HG02981 (cell line): ENCODE results near the gene OSBPL5.

Experiments
- ATAC-seq: cut with Tn5 transposase; IDR thresholded peaks from one replicate; pipeline ENCODE4 v1.9.1; 2021; ENCODE audit warnings: mild to moderate bottlenecking, moderate library complexity; ENCODE audit not compliant: unreplicated experiment

OSBPL5 gene

DNA sequence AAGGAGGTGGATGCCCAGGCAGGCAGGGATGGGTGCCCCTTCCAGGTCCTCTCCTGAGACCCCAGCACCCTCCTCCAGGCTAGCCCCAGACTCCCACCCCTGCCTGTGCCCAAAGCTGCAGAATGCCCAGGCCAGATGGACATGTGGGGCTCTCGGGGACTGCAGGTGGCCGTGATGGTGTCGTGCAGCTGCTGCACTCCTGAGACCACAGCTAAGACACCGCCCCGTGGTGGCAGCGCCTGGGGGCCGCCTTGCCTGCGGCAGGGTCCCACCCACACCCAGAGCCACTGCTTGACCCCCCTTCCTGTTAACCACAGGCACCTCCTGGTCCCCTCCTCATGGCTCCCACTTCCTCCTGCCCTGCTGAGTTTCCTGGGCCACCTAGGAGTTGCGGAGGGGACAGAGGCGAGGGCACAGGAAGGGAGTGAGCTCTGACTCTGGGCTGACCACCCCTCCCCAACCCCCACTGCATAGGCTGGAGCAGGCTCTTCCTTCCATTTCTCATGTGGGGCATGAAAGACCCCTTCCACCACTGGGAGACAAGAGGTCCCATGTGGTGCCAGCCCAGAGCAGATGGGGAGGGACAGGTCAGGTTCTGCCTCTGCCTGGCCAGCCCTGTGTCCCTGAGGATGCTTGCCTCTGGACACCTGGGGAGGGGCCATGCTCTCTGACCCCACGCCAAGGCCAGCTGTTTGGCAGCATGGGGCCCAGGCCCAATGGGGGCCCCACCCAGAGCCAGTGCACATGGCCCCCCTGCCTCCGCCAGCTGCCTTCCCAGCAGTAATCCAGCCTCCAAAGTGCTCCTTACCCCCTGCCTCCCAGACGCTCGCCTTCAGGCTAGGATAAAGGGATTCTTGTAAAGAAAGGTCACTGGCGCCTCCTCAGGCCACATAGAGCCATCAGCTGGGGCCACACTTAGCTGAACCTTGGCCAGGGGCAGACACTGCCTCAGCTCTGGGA is 29.3 kb downstream of the OSBPL5 start:
- ATAC-seq = no peak

- no peak for ATAC-seq
These were observed 30.2 kb downstream of the OSBPL5 start for GRCh38 chr11:3134651-3135480.

GRCh38 chr11:3134218-3134621 is 30.9 kb downstream of the OSBPL5 start:
- no peak for ATAC-seq

- ATAC-seq = no peak
These were observed 31.6 kb downstream of the OSBPL5 start for GRCh38 chr11:3133261-3134217.

DNA sequence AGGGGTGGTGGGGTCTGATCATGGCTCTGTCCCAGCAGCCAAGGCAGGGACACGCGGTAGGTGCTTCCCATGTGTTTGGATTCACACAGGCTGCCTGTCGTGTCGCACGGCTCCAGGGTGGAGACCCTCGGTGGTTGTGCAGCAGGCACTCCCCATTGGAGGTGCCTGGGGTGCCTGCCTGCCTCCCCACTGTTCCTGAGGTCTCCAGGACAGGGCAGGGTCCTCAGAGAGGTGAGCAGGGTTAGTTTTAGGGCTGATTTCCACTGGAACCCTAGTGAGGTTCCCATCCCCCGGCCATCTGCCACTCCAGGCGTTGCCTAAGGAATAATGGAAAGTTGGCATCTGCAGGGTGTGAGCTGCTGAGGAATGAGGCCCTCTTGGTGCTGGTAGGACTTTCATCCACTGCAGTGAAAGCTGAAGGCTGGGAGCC is 32.3 kb downstream of the OSBPL5 start:
- ATAC-seq = no peak

- ATAC-seq = no peak
These were observed 32.8 kb downstream of the OSBPL5 start for GRCh38 chr11:3132271-3132781.

DNA sequence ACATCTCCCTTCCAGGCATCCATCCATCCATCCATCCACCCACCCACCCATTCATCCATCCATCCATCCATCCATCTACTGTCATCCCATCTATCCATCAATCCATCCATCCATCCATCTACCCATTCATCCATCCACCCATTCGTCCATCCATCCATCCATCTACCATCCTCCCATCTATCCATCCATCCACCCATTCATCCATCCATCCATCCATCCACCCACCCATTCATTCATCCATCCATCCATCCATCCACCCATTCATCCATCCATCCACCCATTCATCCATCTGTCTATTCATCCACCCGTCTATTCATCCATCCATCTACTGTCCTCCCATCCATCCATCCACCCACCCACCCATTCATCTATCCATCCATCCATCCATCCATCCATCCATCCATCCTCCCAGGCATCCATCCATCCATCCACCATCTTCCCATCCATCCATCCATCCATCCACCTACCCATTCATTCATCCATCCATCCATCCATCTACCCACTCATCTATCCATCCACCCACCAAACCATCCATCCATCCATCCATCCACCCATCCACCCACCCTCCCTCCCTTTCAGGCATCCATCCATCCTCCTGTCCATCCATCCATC is 33.7 kb downstream of the OSBPL5 start:
- ATAC-seq = no peak

DNA sequence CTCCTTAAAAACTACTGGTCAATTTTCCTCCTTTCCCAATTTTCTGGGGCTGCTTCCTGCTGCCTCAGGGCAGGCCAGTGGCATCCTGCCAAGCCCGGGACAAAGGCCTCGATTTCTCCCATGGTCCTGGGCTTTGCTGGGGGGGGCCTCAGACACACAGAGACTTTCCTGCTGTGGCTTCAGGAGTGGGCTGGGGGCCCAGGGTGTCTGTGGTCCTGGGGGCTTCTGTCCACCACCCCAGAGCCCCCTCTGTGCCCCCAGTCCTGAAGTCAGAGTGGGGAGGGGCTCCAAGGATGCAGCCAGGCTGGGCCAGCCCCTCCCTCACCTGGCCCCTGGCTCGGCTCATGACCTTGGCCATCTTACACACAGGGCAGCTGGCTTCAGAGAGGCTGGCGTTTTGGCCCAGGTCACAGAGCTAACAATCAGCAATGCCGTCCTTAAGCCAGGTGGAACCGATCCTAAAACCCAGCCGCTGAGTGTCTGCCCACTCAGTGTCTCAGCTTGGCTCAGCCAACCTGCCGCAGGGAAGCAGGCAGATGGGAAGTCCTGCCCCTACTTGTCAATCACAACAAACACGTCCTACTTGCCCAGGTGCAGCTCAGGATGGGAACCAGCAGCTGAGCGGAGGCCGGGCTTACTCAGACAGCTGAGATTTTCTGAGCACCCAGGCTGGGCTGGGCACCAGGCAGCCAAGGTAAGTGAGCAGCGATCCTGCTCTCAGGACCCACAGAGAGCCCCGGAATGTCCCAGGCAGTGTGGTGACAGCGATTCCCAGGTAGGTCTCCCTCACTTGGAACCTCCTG is 34.6 kb downstream of the OSBPL5 start:
- no peak for ATAC-seq

DNA sequence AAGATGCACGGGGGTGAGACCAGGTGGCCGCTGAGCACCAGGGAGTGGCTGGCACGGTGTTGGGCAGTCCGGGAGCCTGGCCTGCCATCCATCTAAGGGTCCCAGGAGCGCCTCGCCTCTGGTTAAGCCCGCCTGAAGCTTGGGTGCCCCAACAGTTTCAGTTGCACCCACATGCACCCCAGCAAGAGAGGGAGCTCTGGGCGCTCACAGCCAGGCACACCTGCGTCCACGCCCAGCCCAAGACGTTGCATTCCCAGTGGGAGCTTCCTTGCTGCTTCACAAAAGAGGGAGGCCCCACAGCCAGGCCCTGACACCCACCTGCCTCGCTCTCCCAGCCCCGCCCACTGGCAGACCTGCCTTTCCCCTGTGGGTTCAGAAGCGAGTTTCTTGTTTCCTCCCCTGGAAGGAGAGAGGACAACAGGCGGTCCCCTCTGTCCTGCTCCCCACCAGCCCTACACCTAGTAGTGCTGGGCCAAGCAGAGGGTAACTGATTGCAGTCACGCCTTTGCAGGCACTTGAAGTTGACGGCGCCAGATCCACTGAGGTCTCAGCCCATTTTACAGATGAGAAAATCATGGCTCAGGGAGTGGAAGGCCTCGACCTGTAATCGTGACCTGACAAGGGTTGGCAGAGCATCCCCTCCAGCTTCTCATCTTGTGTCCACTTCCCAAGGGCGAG is 35.4 kb downstream of the OSBPL5 start:
- no peak for ATAC-seq

DNA sequence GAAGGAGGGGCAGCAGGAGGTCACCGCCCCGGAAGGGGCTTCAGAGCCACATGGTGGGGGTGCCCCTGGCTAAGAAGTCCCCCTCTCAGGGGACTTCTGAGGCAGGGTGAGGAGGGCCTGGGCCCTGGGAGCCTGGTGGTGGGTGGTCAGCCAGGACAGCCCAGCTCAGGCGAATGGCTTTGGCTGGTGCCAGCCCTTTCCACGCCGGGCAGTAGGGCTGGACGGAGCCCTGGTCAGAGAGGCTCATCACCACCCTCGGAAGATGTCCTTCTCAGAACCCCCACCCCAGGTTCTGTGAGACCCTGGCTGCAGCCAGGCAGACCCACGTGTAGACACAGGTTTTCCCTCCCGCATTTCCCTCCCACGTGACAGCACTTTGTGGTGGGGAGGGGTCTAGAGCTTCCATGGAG is 35.9 kb downstream of the OSBPL5 start:
- ATAC-seq = no peak

DNA sequence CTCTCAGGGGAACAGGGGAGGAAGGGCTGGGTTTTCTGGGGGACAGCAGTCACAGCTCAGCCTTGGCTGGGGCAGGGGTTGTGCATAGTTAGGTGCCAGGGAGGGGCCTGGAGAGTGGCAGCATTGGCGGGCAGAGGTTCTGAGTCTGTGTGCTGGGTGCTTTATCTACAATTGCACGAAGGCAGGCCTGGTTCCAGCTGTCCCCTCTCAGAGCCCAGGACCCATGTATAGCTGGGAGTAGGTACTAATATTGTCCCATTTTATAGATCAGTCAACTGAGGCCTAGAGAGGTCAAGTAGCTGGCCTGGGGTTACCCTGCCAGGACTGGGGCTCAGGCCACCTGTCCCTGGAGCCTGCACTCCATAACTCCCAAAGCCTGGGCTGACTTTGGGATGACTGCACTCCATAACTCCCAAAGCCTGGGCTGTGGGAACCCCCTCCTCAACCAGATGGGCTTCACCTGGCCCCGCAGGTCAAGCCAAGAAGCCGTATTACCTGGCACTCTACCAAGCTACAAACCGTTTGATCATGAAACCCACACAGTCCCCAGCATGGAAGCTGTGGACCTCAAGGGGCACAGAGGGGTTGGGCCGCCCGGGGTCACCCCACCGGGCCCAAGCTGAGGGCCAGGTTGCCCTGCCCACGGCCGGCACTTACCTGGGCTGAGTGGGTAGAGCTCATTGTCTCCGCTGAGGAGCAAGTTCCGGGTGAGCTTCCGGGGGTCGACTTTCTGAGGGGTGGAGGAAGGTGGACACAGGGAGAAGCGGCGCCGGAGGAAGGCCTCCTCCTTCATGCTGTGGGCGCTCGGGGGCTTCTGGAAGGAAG is 36.5 kb downstream of the OSBPL5 start:
- no peak for ATAC-seq

- no peak for ATAC-seq
These were observed 37.3 kb downstream of the OSBPL5 start for GRCh38 chr11:3127706-3128355.

GRCh38 chr11:3126901-3127691 is 38.0 kb downstream of the OSBPL5 start:
- no peak for ATAC-seq

DNA sequence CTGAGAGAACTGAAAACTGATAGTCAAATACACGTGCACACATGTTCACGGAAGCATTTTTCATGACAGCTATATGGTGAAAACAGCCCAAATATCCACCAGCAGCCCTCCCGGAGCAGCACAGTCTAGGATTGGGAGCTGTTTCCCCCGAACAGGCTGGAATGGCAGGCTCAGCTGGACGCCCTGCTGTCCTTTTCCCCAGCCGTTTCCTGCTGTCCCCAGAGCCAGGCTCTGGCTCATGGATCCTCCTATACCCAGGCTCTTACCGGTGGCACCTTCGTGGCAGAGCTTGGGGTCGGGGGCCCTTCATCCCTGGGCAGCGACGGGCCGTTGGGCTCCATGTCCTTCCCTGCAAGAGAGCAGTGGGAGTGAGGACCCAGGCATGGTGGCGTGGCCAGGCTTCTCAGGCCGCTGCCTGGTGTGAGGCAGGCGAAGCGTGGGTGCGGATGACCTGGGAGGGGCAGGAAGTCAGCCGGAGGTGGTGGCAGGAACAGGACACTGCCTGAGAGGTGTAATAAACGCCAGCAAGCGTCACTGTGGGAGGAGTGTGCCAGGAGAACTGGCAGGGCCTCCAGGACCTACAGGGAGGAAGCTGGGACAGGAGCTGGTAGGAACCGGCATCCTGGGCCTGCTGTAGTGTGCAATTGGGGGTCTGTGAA is 38.8 kb downstream of the OSBPL5 start:
- no peak for ATAC-seq

- no peak for ATAC-seq
These were observed 40.3 kb downstream of the OSBPL5 start for GRCh38 chr11:3124821-3125220.
